Endometrial microvascular endothelial cells (primary cell): ENCODE data around the gene SIRT7. TPM values are rescaled to one million over a fixed set of nuclear protein-coding genes. Genes with fewer than 3 reads are reported as not detected.

Source experiments
- in situ Hi-C: cut with HindIII; loops from 2 replicates; pipeline ENCODE4 v1.10.0; 2017; ENCODE audit warnings: low sequenced_read_pairs, low pct_unique_long_range_greater_than_20kb; ENCODE audit errors: inconsistent ontology term
- total RNA-seq: library from RNA; depleted of rRNA; stranded (reverse); fragments of >200 nt; gene quantifications from one replicate; pipeline ENCODE4 v1.2.3, GENCODE V29; 2015; ENCODE audit errors: inconsistent ontology term

SIRT7 gene
- total RNA-seq, 1 donor from 2014 or later: 14.3 TPM

- in situ Hi-C loops: no loop called here
These were observed 47.6 kb downstream of the SIRT7 start for GRCh38 chr17:81870131-81870980.

- in situ Hi-C loops: no loop called here
These were observed 48.5 kb downstream of the SIRT7 start for GRCh38 chr17:81869221-81870130.

DNA sequence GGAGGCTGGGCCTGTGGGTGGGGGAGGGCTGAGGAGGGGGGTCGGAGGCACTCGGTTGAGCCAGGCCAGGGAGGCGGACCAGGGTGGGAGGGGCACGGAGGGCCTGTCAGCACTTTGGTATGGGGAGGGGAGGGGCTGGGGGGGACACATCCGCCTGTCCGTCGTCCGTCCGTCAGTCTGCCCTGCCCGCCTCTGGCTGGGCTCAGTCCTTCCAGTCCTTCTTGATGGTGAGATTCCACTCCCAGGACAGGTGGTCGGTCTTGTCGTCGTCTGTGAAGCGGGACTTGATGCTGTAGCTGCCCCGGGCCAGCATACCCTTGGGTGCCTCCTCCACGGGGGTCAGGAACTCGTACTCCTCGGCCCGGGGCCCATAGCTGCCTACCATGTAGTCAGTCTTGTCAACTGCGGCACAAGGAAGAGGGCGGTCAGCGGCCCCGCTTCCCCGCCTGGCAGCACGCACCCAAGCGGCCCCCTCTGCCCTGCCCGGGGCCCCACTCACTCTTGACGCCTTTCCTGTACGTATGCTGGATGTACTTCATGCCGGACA is 49.2 kb downstream of the SIRT7 start:
- in situ Hi-C loops: no loop called here

DNA sequence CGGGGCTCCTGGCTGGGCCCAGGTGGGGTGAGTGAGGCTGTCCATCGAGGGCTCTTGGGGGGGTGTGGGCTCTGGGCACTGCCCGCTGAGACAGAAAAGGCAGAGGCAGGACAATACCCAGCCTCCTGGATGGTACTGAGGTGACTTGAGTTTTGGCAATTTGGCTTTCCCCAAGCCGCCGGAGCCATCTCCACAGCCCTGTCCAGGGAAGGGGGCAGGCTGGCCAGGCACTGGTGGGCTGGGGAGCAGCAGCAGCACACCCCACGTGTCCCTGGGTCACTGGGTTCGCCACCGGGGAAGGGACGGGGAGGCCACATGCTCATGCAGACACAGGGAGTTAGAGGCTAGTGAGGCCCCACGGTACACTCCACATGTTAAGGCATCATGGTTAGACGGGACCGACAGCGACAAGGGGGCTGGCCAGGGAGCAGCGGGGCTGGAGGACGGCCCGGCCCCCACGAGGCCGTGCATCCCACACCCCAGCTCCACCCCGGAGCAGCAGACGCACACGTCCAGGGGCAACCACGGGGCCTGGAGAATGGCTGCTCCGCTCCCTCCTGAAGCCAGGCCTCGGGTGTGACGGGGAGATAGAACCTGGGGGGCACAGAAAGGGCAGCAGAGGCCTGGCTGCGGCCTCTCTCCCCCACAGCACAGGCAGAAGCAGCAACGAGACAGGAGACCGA is 49.8 kb downstream of the SIRT7 start:
- in situ Hi-C loops: no loop called here

- in situ Hi-C loops: no loop called here
These were observed 50.6 kb downstream of the SIRT7 start for GRCh38 chr17:81867170-81867990.

GRCh38 chr17:81866440-81867169 is 51.4 kb downstream of the SIRT7 start:
- in situ Hi-C loops: no loop called here

GRCh38 chr17:81865733-81866439 is 52.1 kb downstream of the SIRT7 start:
- in situ Hi-C loops: no loop called here

GRCh38 chr17:81865358-81865732 is 52.6 kb downstream of the SIRT7 start:
- in situ Hi-C loops: no loop called here

DNA sequence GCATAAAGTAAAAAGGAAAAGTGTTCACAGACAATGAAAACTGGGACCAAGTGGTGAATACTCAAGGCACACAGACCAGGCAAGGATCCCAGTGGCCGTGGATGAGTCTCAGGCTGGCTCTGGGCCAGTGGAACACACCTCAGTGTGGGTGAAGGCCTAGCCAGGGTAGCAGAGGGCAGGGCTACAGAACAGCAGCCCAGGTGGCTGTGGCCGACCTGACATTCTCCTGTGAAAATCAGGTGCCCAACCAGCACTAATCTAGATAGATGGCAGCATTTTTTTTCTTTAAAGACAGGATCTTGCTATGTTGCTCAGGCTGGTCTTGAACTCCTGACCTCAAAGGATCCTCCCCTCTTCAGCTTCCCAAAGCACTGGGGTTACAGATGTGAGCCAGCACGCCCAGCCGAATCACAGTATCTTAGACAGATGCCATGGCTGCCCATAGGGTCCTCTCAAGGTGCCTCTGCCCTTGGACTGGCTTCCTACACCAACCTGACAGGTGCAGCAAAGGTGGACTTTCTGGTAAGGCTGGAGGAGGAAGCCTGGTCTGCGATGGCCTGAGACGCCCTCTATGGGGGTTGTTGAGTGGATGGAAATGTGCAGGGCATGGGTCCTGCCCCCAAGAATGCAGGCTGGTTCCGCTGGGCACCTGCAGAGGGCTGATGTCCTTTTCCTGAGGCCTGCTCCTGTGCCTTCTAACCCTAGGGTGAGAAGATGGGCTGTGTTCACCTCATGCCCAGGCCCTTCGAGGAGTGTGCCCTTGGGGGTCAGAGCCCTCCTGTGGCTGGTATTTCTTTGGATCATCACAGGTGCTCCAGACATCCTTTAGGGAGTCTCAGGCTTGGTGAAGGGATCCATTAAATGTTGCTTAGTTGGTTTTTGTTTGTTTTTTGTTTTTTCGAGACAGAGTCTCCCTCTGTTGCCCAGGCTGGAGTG is 53.9 kb downstream of the SIRT7 start:
- in situ Hi-C loops: no loop called here

DNA sequence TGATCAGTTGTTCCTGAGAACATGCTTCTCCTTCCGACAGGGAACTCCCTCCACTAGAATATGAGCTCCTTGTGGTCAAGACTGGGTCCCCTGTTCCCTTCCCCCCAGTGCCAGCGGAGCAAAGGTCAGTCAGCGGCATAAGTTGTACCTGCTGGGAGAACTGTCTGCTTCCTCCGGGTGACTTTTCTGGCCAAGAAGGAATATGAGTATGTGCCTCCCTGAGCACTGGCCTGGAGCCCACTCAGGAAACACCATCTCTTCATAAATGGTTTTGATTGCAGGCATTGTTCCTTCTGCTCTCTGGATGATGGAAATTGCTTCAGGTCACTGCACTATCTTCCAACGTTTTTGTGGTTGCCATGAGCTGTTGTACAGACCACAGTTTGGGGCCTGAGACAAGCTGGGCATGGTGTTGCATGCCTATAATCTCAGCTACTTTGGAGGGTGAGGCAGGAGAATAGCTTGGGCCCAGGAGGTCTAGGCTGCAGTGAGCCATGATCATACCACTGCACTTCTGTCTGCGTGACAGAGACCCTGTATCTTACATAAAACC is 54.8 kb downstream of the SIRT7 start:
- in situ Hi-C loops: no loop called here

Other genes starting within 250 kb of the SIRT7 start
- 30.3 TPM for gene ARL16, start 234.4 kb downstream of the SIRT7 start, total RNA-seq
- gene HGS, start 234.2 kb downstream of the SIRT7 start, total RNA-seq: 125 TPM
- 120 TPM for gene MRPL12, start 214.8 kb downstream of the SIRT7 start, total RNA-seq
- gene SLC25A10, start 205.9 kb downstream of the SIRT7 start, total RNA-seq: 42.1 TPM
- not detected for gene GCGR, start 114.0 kb downstream of the SIRT7 start, total RNA-seq
- 97.0 TPM for gene MCRIP1, start 84.9 kb downstream of the SIRT7 start, total RNA-seq
- gene PPP1R27, start 83.1 kb downstream of the SIRT7 start, total RNA-seq: not detected
- gene P4HB, start 57.6 kb downstream of the SIRT7 start, total RNA-seq: 1,412 TPM
- gene ARHGDIA, start 46.8 kb downstream of the SIRT7 start, total RNA-seq: 471 TPM
- 284 TPM for gene ALYREF, start 26.6 kb downstream of the SIRT7 start, total RNA-seq
- 166 TPM for gene ANAPC11, start 26.5 kb downstream of the SIRT7 start, total RNA-seq
- not detected for gene NPB, start 15.9 kb downstream of the SIRT7 start, total RNA-seq
- 41.0 TPM for gene PCYT2, start 6.8 kb downstream of the SIRT7 start, total RNA-seq
- 21.0 TPM for gene MAFG, start 9.6 kb upstream of the SIRT7 start, total RNA-seq
- 60.9 TPM for gene PYCR1, start 19.1 kb upstream of the SIRT7 start, total RNA-seq
- gene MYADML2, start 29.1 kb upstream of the SIRT7 start, total RNA-seq: not detected
- not detected for gene NOTUM, start 43.0 kb upstream of the SIRT7 start, total RNA-seq
- gene ASPSCR1, start 59.5 kb upstream of the SIRT7 start, total RNA-seq: 12.2 TPM
- gene CENPX, start 104.7 kb upstream of the SIRT7 start, total RNA-seq: 159 TPM
- gene LRRC45, start 105.1 kb upstream of the SIRT7 start, total RNA-seq: 23.0 TPM
- 30.2 TPM for gene RAC3, start 113.5 kb upstream of the SIRT7 start, total RNA-seq
- gene DCXR, start 119.5 kb upstream of the SIRT7 start, total RNA-seq: 133 TPM
- 36.0 TPM for gene RFNG, start 133.6 kb upstream of the SIRT7 start, total RNA-seq
- 140 TPM for gene GPS1, start 133.7 kb upstream of the SIRT7 start, total RNA-seq
- 70.0 TPM for gene DUS1L, start 147.6 kb upstream of the SIRT7 start, total RNA-seq
- gene FASN, start 180.1 kb upstream of the SIRT7 start, total RNA-seq: 76.7 TPM